Hepatocyte (in vitro differentiated cells): Measurements from ENCODE around the gene PPP1R7. TPM values are rescaled to one million over a fixed set of nuclear protein-coding genes. Genes with fewer than 3 reads are reported as not detected.

ENCODE experiments used
- DNase-seq: peaks from one replicate; pipeline ENCODE4 v3.0.0-alpha.2; 2016; ENCODE audit warnings: low spot score
- H2AFZ ChIP-seq: fragments of 200-600 bp; sonication (generic); 2 replicates; pipeline ENCODE4 v1.6.0; 2016; ENCODE audit warnings: antibody characterized with exemption, mild to moderate bottlenecking
- H3K27ac ChIP-seq: fragments of 200-600 bp; sonication (generic); 2 replicates; pipeline ENCODE4 v1.5.1; 2016; ENCODE audit warnings: mild to moderate bottlenecking
- H3K27me3 ChIP-seq: fragments of 200-600 bp; sonication (generic); 2 replicates; pipeline ENCODE4 v1.6.1; 2016
- H3K36me3 ChIP-seq: fragments of 200-600 bp; sonication (generic); replicated peaks from 2 replicates; pipeline ENCODE4 v1.5.1; 2016; ENCODE audit warnings: low read depth; ENCODE audit not compliant: insufficient read depth
- H3K4me1 ChIP-seq: fragments of 200-600 bp; sonication (generic); 2 replicates; pipeline ENCODE4 v1.5.1; 2016; ENCODE audit warnings: mild to moderate bottlenecking, moderate library complexity; ENCODE audit not compliant: insufficient read depth
- H3K4me2 ChIP-seq: fragments of 200-600 bp; sonication (generic); 2 replicates; pipeline ENCODE4 v1.6.0; 2016
- H3K4me3 ChIP-seq: fragments of 200-600 bp; sonication (generic); 2 replicates; pipeline ENCODE4 v1.5.1; 2016; ENCODE audit warnings: mild to moderate bottlenecking
- H3K79me2 ChIP-seq: fragments of 200-600 bp; sonication (generic); 2 replicates; pipeline ENCODE4 v1.6.0; 2017; ENCODE audit warnings: mild to moderate bottlenecking
- H3K9me2 ChIP-seq: fragments of 200-600 bp; sonication (generic); replicated peaks from 2 replicates; pipeline ENCODE4 v1.6.0; 2017; ENCODE audit warnings: mild to moderate bottlenecking; ENCODE audit not compliant: insufficient read depth
- H3K9me3 ChIP-seq: fragments of 200-600 bp; sonication (generic); 2 replicates; pipeline ENCODE4 v1.5.1; 2016; ENCODE audit warnings: low read depth, mild to moderate bottlenecking
- H4K20me1 ChIP-seq: fragments of 200-600 bp; sonication (generic); 2 replicates; pipeline ENCODE4 v1.6.0; 2016; ENCODE audit warnings: mild to moderate bottlenecking; ENCODE audit not compliant: insufficient read depth, poor library complexity, severe bottlenecking
- EZH2 ChIP-seq: fragments of 200-600 bp; sonication (generic); IDR thresholded peaks from 2 replicates; pipeline ENCODE4 v1.6.1; 2016; ENCODE audit warnings: antibody characterized with exemption, mild to moderate bottlenecking, borderline replicate concordance
- EZH2phosphoT487 ChIP-seq: fragments of 200-600 bp; sonication (generic); IDR thresholded peaks from one replicate; pipeline ENCODE4 v1.6.1; 2018; ENCODE audit warnings: antibody characterized with exemption, mild to moderate bottlenecking, low read depth, moderate library complexity; ENCODE audit not compliant: unreplicated experiment, severe bottlenecking
- WGBS: methylation state at CpG from one replicate; pipeline ENCODE4 v1.1.6; 2016; ENCODE audit warnings: low lambda C conversion rate; ENCODE audit errors: missing lambda C conversion rate; 5-methylcytosine and 5-hydroxymethylcytosine counted together
- polyA plus RNA-seq: library from polyadenylated mRNA; unstranded; fragments of >200 nt; fragmentation: Nextera tagmentation; extraction: Ambion mirVana; gene quantifications from 2 replicates; pipeline ENCODE4 v1.2.1, GENCODE V29; 2016
- total RNA-seq: library from RNA; depleted of rRNA; stranded (reverse); fragments of >200 nt; gene quantifications from 2 replicates; pipeline ENCODE4 v1.2.3, GENCODE V29; 2014
- TF ChIP-seq, protein P1 (sequence below): fragments of 200-600 bp; sonication (generic); IDR thresholded peaks from 2 replicates; pipeline ENCODE4 v1.5.1; 2016; ENCODE audit warnings: antibody characterized with exemption, mild to moderate bottlenecking; ENCODE audit not compliant: poor library complexity

PPP1R7 gene
- total and polyA plus RNA-seq, 2 experiments from 2014 or later: 46.7 to 84.9 TPM

DNA sequence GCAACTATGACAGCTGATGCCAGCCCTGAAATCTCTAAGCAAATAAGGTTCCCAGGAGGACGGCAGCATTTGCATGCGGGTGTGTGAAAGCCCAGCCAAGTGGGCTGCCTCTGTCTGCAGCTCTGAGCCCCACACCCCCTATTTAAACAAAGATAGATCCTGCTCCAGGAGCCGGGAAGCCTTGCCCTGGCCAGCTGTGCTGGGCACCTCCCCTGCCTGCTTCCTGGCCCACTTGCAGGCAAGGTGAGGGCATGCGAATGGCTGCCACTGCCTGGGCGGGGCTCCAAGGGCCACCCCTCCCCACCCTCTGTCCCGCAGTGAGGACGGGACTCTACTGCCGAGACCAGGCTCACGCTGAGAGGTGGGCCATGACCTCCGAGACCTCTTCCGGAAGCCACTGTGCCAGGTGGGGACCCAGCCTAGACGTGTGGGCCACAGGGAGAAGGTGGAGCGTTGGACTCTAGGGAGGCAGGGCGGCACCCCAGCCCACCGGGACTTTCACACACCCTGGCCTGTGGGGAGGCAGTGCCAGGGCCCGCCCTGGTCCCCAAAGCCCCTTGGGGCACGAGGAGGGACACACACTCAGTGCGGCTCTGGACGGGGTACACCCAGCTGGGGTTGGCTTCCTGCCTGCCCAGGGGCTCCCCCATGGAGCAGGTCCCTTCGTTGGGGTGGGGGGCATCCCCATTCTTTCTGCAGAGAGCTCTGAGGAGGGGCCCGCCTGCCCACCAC lies 38.3 kb downstream of the PPP1R7 start, which contains the start of gene ANO7:
Gene ANO7 (plus strand): TSS at position 317 of the 732 bp plus-strand sequence. CDS start 1,387 bp downstream, outside the sequence.
- TF ChIP-seq EZH2phosphoT487 (no peak), EZH2 (no peak)
- TF ChIP-seq, protein P1, sequence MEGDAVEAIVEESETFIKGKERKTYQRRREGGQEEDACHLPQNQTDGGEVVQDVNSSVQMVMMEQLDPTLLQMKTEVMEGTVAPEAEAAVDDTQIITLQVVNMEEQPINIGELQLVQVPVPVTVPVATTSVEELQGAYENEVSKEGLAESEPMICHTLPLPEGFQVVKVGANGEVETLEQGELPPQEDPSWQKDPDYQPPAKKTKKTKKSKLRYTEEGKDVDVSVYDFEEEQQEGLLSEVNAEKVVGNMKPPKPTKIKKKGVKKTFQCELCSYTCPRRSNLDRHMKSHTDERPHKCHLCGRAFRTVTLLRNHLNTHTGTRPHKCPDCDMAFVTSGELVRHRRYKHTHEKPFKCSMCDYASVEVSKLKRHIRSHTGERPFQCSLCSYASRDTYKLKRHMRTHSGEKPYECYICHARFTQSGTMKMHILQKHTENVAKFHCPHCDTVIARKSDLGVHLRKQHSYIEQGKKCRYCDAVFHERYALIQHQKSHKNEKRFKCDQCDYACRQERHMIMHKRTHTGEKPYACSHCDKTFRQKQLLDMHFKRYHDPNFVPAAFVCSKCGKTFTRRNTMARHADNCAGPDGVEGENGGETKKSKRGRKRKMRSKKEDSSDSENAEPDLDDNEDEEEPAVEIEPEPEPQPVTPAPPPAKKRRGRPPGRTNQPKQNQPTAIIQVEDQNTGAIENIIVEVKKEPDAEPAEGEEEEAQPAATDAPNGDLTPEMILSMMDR: no peak
- WGBS: 71% methylated on average over 18 of the region's 21 CpGs
- H3K36me3 ChIP-seq: no peaks in the 10 kb centered on the region
- no peak within 1 kb of the TSS for H3K4me3 ChIP-seq
- peaks cover 4% of the 10 kb centered on the region for H3K4me1 ChIP-seq
- H3K9me3 ChIP-seq: no peaks in the 10 kb centered on the region
- H3K79me2 ChIP-seq: no peaks in the 10 kb centered on the region
- H2AFZ ChIP-seq: no peak within 1 kb of the TSS
- H3K27me3 ChIP-seq: no peaks in the 10 kb centered on the region
- H3K9me2 ChIP-seq: no peaks in the 10 kb centered on the region
- no peak within 1 kb of the TSS for H3K4me2 ChIP-seq
- no peak within 1 kb of the TSS for H3K27ac ChIP-seq
- H4K20me1 ChIP-seq: no peaks in the 10 kb centered on the region
- peak; percentile 4 for DNase-seq

DNA sequence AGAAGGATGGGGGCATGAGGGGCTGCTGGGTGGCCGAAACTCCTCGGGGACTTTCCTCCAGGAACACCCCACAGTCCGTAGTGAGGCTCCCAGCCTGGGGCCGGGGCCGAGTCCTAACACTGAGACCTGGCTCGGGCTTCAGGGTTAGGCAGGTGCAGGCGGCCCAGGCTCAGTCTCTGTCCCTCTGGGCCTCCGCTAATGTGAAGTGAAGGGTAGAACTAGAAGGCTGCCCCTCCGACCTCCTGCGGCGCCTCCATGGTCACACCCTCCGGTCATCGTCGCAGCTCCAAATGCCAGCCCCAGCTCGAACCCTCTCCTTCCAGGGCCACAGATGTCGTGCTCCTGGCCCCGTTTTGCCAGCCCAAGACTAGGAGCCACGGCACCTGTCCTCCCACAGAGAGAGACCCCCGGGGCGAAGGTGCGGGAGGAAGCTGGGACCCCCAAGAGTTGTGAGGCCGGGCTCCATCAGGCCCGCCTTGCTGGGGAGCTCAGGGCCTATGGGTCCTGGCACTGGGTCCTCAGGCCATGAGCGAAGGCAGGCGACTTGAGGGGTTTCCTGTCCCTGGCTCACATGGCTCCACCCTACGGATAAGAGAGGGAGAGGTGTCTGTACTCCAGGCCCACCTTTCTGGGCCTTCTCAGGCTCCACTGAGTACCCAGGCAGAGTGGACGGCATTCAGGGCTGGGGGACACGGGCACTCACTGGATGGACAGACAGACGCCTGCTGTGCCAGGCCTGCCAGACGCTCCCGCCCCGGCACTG lies 39.0 kb downstream of the PPP1R7 start:
- WGBS: 94% methylated on average over 28 of the region's 32 CpGs
- H3K9me2 ChIP-seq: no peaks in the 10 kb centered on the region
- H3K27me3 ChIP-seq: no peaks in the 10 kb centered on the region
- H3K79me2 ChIP-seq: no peaks in the 10 kb centered on the region
- H3K4me3 ChIP-seq: no peak overlapping the region
- no peak overlapping the region for H3K4me2 ChIP-seq
- H3K36me3 ChIP-seq: no peaks in the 10 kb centered on the region
- H3K9me3 ChIP-seq: no peaks in the 10 kb centered on the region
- H4K20me1 ChIP-seq: no peaks in the 10 kb centered on the region
- TF ChIP-seq EZH2 (no peak), EZH2phosphoT487 (no peak)
- TF ChIP-seq, protein P1: no peak
- peaks cover 4% of the 10 kb centered on the region for H3K4me1 ChIP-seq
- peak; percentile 2 for DNase-seq
- H2AFZ ChIP-seq: no peak overlapping the region
- no peak overlapping the region for H3K27ac ChIP-seq

DNA sequence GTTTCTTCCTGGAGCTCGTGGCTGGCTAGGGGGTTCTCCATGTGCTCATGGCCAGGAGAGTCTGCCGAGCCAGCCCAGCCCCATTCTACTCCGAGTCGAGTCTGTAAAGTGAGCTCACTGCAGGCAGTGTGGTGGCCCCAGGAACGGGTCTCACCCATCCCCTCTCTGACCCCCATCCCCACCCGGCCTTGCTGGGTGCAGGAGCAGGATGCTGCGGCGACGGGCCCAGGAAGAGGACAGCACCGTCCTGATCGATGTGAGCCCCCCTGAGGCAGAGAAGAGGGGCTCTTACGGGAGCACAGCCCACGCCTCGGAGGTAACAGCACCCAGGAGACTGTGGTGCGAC lies 39.6 kb downstream of the PPP1R7 start:
- H3K27ac ChIP-seq: no peak overlapping the region

More for the DNA sequence above, 39.6 kb downstream of the PPP1R7 start:
- no peak for TF ChIP-seq EZH2phosphoT487
- TF ChIP-seq EZH2: no peak
- TF ChIP-seq, protein P1: no peak
- Histone ChIP-seq H3K9me3 (no peaks in the 10 kb centered on the region), H2AFZ (no peak overlapping the region), H3K36me3 (no peaks in the 10 kb centered on the region), H3K4me2 (no peak overlapping the region), H3K4me1 (peaks cover 4% of the 10 kb centered on the region), H3K9me2 (no peaks in the 10 kb centered on the region), H3K4me3 (no peak overlapping the region), H3K27me3 (no peaks in the 10 kb centered on the region), H3K79me2 (no peaks in the 10 kb centered on the region), H4K20me1 (no peaks in the 10 kb centered on the region)
- DNase-seq: no peak
- 89% methylated on average over 13 of the region's 15 CpGs for WGBS
